H9 (cell line): Measurements from ENCODE around the gene AP2M1. TPM values are rescaled to one million over a fixed set of nuclear protein-coding genes. Genes with fewer than 3 reads are reported as not detected.

Experiments
- DNase-seq: peaks from one replicate; pipeline ENCODE4 v3.0.0-alpha.2; 2017
- H2AFZ ChIP-seq: one replicate; pipeline ENCODE4 v1.6.1; 2013; ENCODE audit warnings: mild to moderate bottlenecking, low read length, control low read depth, moderate library complexity
- H2AK5ac ChIP-seq: 2 replicates; pipeline ENCODE4 v1.6.1; 2013; ENCODE audit warnings: low read length, control low read depth, mixed read lengths; ENCODE audit not compliant: insufficient read length
- H2BK120ac ChIP-seq: one replicate; pipeline ENCODE4 v1.6.1; 2013; ENCODE audit warnings: low read depth, mild to moderate bottlenecking, low read length, control low read depth, inconsistent platforms; ENCODE audit not compliant: poor library complexity, severe bottlenecking
- H2BK12ac ChIP-seq: 2 replicates; pipeline ENCODE4 v1.6.1; 2013; ENCODE audit warnings: low read length, control low read depth, mixed read lengths, low read depth; ENCODE audit not compliant: insufficient read length
- H2BK15ac ChIP-seq: 2 replicates; pipeline ENCODE4 v1.6.1; 2013; ENCODE audit warnings: low read depth, low read length, control low read depth
- H2BK20ac ChIP-seq: one replicate; pipeline ENCODE4 v1.6.1; 2013; ENCODE audit warnings: low read depth, mild to moderate bottlenecking, low read length, control low read depth, inconsistent platforms; ENCODE audit not compliant: poor library complexity, severe bottlenecking
- H2BK5ac ChIP-seq: 2 replicates; pipeline ENCODE4 v1.6.1; 2013; ENCODE audit warnings: low read length, control low read depth, mixed read lengths; ENCODE audit not compliant: insufficient read length
- H3K14ac ChIP-seq: 2 replicates; pipeline ENCODE4 v1.6.1; 2013; ENCODE audit warnings: low read length, control low read depth; ENCODE audit not compliant: insufficient read depth
- H3K18ac ChIP-seq: 2 replicates; pipeline ENCODE4 v1.6.1; 2013; ENCODE audit warnings: low read depth, mild to moderate bottlenecking, mixed read lengths, low read length, control low read depth; ENCODE audit not compliant: insufficient read length
- H3K23ac ChIP-seq: 2 replicates; pipeline ENCODE4 v1.6.1; 2013; ENCODE audit warnings: low read length, control low read depth, mixed read lengths, low read depth; ENCODE audit not compliant: insufficient read length
- H3K23me2 ChIP-seq: 2 replicates; pipeline ENCODE4 v1.6.1; 2013; ENCODE audit warnings: low read depth, mild to moderate bottlenecking, mixed read lengths, low read length, control low read depth; ENCODE audit not compliant: insufficient read length, poor library complexity, severe bottlenecking
- H3K27ac ChIP-seq: 2 replicates; pipeline ENCODE4 v1.5.1; 2013; ENCODE audit warnings: low read length, control low read depth, mixed read lengths, low read depth; ENCODE audit not compliant: insufficient read length
- H3K27me3 ChIP-seq: 2 replicates; pipeline ENCODE4 v1.6.1; 2013; ENCODE audit warnings: low read length, control low read depth, inconsistent platforms; ENCODE audit not compliant: insufficient read depth
- H3K4ac ChIP-seq: 2 replicates; pipeline ENCODE4 v1.6.1; 2013; ENCODE audit warnings: low read depth, mild to moderate bottlenecking, control low read depth, inconsistent platforms, low read length, moderate library complexity
- H3K4me1 ChIP-seq: 2 replicates; pipeline ENCODE4 v1.6.1; 2013; ENCODE audit warnings: low read length, control low read depth, inconsistent platforms; ENCODE audit not compliant: insufficient read depth
- H3K4me2 ChIP-seq: 2 replicates; pipeline ENCODE4 v1.6.1; 2013; ENCODE audit warnings: low read length, control low read depth, mixed read lengths; ENCODE audit not compliant: insufficient read length, insufficient read depth
- H3K56ac ChIP-seq: 2 replicates; pipeline ENCODE4 v1.6.1; 2013; ENCODE audit warnings: low read depth, mild to moderate bottlenecking, mixed read lengths, low read length, control low read depth; ENCODE audit not compliant: insufficient read length
- H3K79me1 ChIP-seq: 2 replicates; pipeline ENCODE4 v1.6.1; 2013; ENCODE audit warnings: low read depth, mild to moderate bottlenecking, moderate library complexity, low read length, control low read depth, inconsistent platforms; ENCODE audit not compliant: insufficient read depth, poor library complexity, severe bottlenecking
- H3K79me2 ChIP-seq: 2 replicates; pipeline ENCODE4 v1.6.1; 2013; ENCODE audit warnings: low read length, control low read depth, inconsistent platforms; ENCODE audit not compliant: insufficient read depth
- H3K9ac ChIP-seq: 2 replicates; pipeline ENCODE4 v1.6.1; 2013; ENCODE audit warnings: low read length, control low read depth, mixed read lengths; ENCODE audit not compliant: insufficient read length; ENCODE audit errors: extremely low read depth
- H3K9me3 ChIP-seq: one replicate; pipeline ENCODE4 v1.6.1; 2013; ENCODE audit warnings: low read depth, low read length, inconsistent platforms; ENCODE audit not compliant: control insufficient read depth
- H3T11ph ChIP-seq: one replicate; pipeline ENCODE4 v1.6.1; 2013; ENCODE audit warnings: mild to moderate bottlenecking, low read length, control low read depth, inconsistent platforms
- H4K20me1 ChIP-seq: one replicate; pipeline ENCODE4 v1.6.1; 2013; ENCODE audit not compliant: control insufficient read depth, insufficient read length, insufficient read depth
- H4K5ac ChIP-seq: 2 replicates; pipeline ENCODE4 v1.6.1; 2013; ENCODE audit warnings: low read depth, mild to moderate bottlenecking, mixed read lengths, low read length, control low read depth; ENCODE audit not compliant: insufficient read length
- H4K8ac ChIP-seq: replicated peaks from 2 replicates; pipeline ENCODE4 v1.6.1; 2013; ENCODE audit warnings: low read length, control low read depth, mixed read lengths, low read depth; ENCODE audit not compliant: insufficient read length
- H4K91ac ChIP-seq: 2 replicates; pipeline ENCODE4 v1.6.1; 2013; ENCODE audit warnings: low read depth, mild to moderate bottlenecking, moderate library complexity, mixed read lengths, low read length, control low read depth; ENCODE audit not compliant: insufficient read length
- H3K27ac Mint-ChIP-seq, 3 experiments: 2 replicates in 2 of 3; 3 replicates in 1 of 3; pipeline ENCODE4 v1.8.0; 2020 to 2021; ENCODE audit warnings: mixed read lengths in 3 of 3, mild to moderate bottlenecking in 1 of 3, moderate library complexity in 1 of 3
- H3K27me3 Mint-ChIP-seq: 2 replicates; pipeline ENCODE4 v1.8.0; 2021; ENCODE audit warnings: low read depth, mild to moderate bottlenecking, moderate library complexity, mixed read lengths
- H3K36me3 Mint-ChIP-seq, 3 experiments: 2 replicates in 2 of 3; 3 replicates in 1 of 3; pipeline ENCODE4 v1.8.0; 2020 to 2021; ENCODE audit warnings: low read depth in 3 of 3, mixed read lengths in 3 of 3; ENCODE audit not compliant: insufficient read depth in 1 of 3
- H3K4me1 Mint-ChIP-seq, 2 experiments: 2 replicates each; pipeline ENCODE4 v1.8.0; 2020; ENCODE audit warnings: mixed read lengths in 2 of 2
- H3K4me3 Mint-ChIP-seq, 2 experiments: 2 replicates in 1 of 2; 3 replicates in 1 of 2; pipeline ENCODE4 v1.8.0; 2020 to 2021; ENCODE audit warnings: mild to moderate bottlenecking in 2 of 2, mixed read lengths in 2 of 2, moderate library complexity in 1 of 2
- H3K9me3 Mint-ChIP-seq, 2 experiments: 2 replicates in 1 of 2; 3 replicates in 1 of 2; pipeline ENCODE4 v1.8.0; 2020; ENCODE audit warnings: mild to moderate bottlenecking in 2 of 2, mixed read lengths in 2 of 2, moderate library complexity in 1 of 2
- WGBS: extraction: QIAGEN DNeasy Blood & Tissue Kit; methylation state at CpG from one replicate; pipeline ENCODE4 v1.1.7; 2013; ENCODE audit warnings: missing lambda C conversion rate, low lambda C conversion rate, mixed read lengths; ENCODE audit not compliant: insufficient read length; ENCODE audit errors: extremely low coverage; 5-methylcytosine and 5-hydroxymethylcytosine counted together
- total RNA-seq: library from RNA; stranded (reverse); gene quantifications from 2 replicates; pipeline ENCODE4 v1.2.1, GENCODE V29; 2021
- TF ChIP-seq, protein P1 (sequence below): fragments of 200-600 bp; sonication (generic); conservative IDR thresholded peaks from 3 replicates; pipeline ENCODE4 v1.8.0; 2021; ENCODE audit warnings: antibody characterized with exemption, mild to moderate bottlenecking

The AP2M1 gene
- total RNA-seq, 1 experiment from 2014 or later: 443 TPM

DNA sequence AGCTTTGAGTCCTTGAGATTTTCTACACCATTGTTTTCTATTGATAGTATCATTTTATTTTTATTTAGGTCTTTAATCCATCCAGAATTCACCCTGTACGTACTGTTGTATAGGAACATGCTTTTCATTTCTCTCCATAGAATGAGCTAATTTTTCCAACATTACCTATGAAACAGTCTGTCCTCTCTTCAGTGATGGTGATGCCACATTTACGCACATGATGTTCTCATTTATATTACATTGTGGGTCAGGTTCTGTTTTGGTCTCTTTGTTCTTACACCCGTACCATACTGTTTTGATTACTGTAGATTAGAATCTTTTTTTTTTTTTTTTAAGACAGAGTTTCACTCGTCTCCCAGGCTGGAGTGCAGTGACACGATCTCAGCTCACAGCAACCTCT, 37.1 kb downstream of the AP2M1 start:
- Histone ChIP-seq H2BK15ac (no peak overlapping the region), H3K79me2 (no peaks in the 10 kb centered on the region), H4K91ac (no peak overlapping the region), H3K4me2 (no peak overlapping the region), H2AK5ac (no peak overlapping the region), H4K5ac (no peak overlapping the region), H2AFZ (no peak overlapping the region), H3K79me1 (no peaks in the 10 kb centered on the region), H3K27ac (no peak overlapping the region), H2BK12ac (no peak overlapping the region), H3K4me1 (no peaks in the 10 kb centered on the region), H2BK120ac (no peak overlapping the region), H3K18ac (no peak overlapping the region), H3K9me3 (no peaks in the 10 kb centered on the region), H3K27me3 (no peaks in the 10 kb centered on the region), H4K8ac (no peak overlapping the region), H3K56ac (no peak overlapping the region), H2BK20ac (no peak overlapping the region), H3K9ac (no peak overlapping the region), H3K14ac (no peak overlapping the region), H3K4ac (no peak overlapping the region), H4K20me1 (no peaks in the 10 kb centered on the region), H2BK5ac (no peak overlapping the region), H3K23me2 (no peaks in the 10 kb centered on the region), H3K23ac (no peak overlapping the region), H3T11ph (no peak overlapping the region)
- Mint-ChIP-seq H3K9me3 (no peaks in the 10 kb centered on the region), H3K4me3 (no peak overlapping the region), H3K36me3 (no peaks in the 10 kb centered on the region), H3K27me3 (peaks cover 6% of the 10 kb centered on the region), H3K27ac (no peak overlapping the region), H3K4me1 (no peaks in the 10 kb centered on the region)
- no peak for DNase-seq
- TF ChIP-seq, protein P1, sequence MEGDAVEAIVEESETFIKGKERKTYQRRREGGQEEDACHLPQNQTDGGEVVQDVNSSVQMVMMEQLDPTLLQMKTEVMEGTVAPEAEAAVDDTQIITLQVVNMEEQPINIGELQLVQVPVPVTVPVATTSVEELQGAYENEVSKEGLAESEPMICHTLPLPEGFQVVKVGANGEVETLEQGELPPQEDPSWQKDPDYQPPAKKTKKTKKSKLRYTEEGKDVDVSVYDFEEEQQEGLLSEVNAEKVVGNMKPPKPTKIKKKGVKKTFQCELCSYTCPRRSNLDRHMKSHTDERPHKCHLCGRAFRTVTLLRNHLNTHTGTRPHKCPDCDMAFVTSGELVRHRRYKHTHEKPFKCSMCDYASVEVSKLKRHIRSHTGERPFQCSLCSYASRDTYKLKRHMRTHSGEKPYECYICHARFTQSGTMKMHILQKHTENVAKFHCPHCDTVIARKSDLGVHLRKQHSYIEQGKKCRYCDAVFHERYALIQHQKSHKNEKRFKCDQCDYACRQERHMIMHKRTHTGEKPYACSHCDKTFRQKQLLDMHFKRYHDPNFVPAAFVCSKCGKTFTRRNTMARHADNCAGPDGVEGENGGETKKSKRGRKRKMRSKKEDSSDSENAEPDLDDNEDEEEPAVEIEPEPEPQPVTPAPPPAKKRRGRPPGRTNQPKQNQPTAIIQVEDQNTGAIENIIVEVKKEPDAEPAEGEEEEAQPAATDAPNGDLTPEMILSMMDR: no peak
- WGBS: no CpG with 5 or more reads among the region's 5 CpGs
